GM18951 (cell line): ENCODE results near the gene GDPD1.
"Not testable (repeated sequence)": the region's sequence is repeated elsewhere in the genome, so short reads cannot be mapped to it uniquely, and the experiment has no call there.

Experiments used
- POLR2A ChIP-seq: IDR thresholded peaks from 4 replicates; pipeline ENCODE4 v1.6.1; 2011; ENCODE audit warnings: mild to moderate bottlenecking; ENCODE audit not compliant: insufficient read length, insufficient read depth; ENCODE audit errors: extremely low read depth
- in situ Hi-C: fragments of 300-500 bp; cut with MboI; formaldehyde crosslinking; loops from one replicate; pipeline ENCODE4 v1.12.0; 2022; ENCODE audit warnings: low sequenced_read_pairs, mixed read lengths, inconsistent platforms; ENCODE audit not compliant: unreplicated experiment

GDPD1 gene

DNA sequence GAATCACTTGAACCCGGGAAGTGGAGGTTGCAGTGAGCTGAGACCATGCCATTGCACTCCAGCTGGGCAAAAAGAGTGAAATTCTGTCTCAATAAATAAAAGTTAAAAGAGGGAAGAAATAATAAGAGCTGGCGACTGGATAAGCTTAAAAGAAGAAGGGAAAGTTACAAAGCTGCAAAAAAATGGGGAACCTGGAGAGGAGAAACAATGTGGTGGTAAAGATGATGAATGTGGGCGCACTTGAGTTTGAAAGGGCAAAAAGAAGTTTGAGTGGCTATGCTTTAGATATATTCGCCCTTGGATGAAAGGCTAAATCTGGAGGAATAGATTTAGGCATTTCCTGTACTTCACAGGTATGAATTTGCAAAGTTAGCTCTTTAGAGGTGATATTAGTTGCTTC, 58.1 kb downstream of the GDPD1 start:
- in situ Hi-C loops, result no loop called here
- no peak for TF ChIP-seq POLR2A

GRCh38 chr17:59284317-59284716, 64.0 kb downstream of the GDPD1 start:
- no peak for TF ChIP-seq POLR2A
- in situ Hi-C loops, result no loop called here

DNA sequence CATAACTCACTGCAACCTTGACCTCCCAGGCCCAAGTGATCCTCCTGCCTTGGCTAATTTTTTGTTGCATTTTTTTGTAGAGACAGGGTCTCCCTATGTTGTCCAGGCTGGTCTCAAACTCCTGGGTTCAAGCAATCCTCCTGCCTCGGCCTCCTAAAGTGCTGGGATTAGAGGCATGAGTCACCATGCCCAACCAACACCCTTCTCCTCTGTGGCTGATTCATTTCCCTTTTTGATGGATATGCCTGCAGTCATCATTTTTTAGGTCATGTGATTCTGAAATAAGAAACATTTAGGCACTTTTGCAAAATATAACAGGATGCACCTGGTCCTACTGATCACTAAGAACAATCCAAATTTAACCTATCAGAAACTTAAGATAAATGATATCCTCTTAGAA, 67.1 kb downstream of the GDPD1 start:
- no peak for TF ChIP-seq POLR2A
- in situ Hi-C loops, result no loop called here

- TF ChIP-seq POLR2A, result no peak
Measured at GRCh38 chr17:59287891-59288290, 67.6 kb downstream of the GDPD1 start.

DNA sequence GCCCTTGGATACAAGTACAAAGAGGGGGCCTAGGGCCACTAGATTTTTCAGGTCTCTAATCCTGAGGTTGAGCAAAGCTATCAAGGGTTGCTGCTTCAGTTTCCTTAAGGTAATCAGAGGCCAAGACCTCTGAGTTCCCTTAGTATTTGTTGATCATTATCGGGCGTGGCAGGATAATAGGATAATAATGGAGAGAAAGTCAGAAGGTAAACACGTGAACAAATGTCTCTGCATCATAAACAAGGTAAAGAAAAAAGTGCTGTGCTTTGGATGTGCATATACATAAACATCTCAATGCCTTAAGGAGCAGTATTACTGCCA, 69.6 kb downstream of the GDPD1 start:
- no peak for TF ChIP-seq POLR2A
- in situ Hi-C loops, result no loop called here

More at GRCh38 chr17:59287891-59288290, 67.6 kb downstream of the GDPD1 start:
- in situ Hi-C loops, result no loop called here

- in situ Hi-C loops, result not testable (repeated sequence)
Measured at GRCh38 chr17:59290302-59290998, 70.1 kb downstream of the GDPD1 start.

- no peak for TF ChIP-seq POLR2A
- in situ Hi-C loops, result no loop called here
Measured at GRCh38 chr17:59292174-59292523, 71.8 kb downstream of the GDPD1 start.

DNA sequence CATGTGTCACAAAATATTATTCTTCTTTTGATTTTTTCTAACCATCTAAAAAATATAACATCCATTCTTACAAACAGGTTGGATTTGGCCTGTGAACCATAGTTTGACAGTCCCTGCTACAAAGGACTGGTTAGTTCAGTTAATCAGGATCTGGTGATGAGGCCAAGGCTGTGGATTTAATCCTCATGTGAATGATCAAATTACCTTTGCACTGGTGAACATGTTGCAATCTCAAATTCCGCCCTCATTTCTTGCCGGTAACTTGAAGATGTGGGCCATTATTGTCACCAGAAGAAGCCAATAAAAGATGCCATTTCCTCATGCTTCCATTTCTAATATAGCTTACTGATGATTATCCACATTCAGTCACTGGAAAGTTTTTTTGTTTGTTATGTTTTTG, 75.9 kb downstream of the GDPD1 start:
- no peak for TF ChIP-seq POLR2A
- in situ Hi-C loops, result no loop called here

GRCh38 chr17:59298521-59298920, 78.2 kb downstream of the GDPD1 start:
- no peak for TF ChIP-seq POLR2A
- in situ Hi-C loops, result no loop called here

DNA sequence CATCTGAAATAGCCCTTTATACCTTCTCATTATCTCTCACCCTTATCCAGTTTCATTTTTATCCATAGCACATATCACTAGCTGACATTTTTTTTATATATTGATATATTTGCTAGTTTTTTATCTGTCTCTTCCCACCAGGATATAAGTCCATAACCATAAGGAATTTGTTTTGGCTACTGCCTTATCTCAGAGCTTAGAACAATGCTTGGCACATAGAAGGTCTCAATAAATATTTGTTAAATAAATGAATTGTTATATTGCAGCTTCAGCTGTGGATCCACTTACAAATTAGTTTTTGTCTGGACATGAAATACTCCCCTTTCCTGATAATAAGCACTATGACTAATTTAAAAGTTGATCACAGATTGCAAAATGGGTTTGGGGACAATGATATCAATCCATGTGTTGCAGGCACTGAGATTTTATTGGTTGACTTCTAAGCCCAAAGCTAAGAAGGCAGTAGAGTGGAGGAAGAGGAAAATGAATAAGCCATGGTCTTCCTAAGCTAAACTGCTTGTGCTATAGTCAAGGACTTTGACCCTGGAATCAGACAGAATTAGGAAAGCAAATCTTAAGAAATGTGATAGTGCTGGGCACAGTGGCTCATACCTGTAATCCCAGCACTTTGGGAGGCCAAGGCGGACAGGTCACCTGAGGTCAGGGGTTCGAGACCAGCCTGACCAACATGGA, 79.2 kb downstream of the GDPD1 start:
- in situ Hi-C loops, result no loop called here
- no peak for TF ChIP-seq POLR2A

GRCh38 chr17:59300941-59301340, 80.6 kb downstream of the GDPD1 start:
- TF ChIP-seq POLR2A, result no peak

DNA sequence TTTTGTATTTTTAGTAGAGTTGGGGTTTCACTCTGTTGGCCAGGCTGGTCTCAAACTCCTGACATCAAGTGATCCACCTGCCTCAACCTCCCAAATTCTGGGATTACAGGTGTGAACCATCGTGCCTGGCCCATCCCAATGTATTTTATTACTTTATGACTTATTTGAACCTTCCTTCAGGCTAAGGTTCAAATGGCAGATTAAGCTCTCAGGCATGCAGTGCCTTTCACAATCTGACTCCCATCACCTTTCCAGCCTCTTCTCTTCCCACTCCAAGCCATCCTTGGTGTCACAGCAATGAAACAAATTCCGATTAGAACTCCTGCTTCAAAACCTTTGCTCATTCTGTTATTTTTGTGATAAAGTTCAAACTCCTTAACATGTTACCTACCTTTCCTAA, 84.5 kb downstream of the GDPD1 start:
- in situ Hi-C loops, result no loop called here
- TF ChIP-seq POLR2A, result no peak

More at GRCh38 chr17:59300941-59301340, 80.6 kb downstream of the GDPD1 start:
- in situ Hi-C loops, result no loop called here

DNA sequence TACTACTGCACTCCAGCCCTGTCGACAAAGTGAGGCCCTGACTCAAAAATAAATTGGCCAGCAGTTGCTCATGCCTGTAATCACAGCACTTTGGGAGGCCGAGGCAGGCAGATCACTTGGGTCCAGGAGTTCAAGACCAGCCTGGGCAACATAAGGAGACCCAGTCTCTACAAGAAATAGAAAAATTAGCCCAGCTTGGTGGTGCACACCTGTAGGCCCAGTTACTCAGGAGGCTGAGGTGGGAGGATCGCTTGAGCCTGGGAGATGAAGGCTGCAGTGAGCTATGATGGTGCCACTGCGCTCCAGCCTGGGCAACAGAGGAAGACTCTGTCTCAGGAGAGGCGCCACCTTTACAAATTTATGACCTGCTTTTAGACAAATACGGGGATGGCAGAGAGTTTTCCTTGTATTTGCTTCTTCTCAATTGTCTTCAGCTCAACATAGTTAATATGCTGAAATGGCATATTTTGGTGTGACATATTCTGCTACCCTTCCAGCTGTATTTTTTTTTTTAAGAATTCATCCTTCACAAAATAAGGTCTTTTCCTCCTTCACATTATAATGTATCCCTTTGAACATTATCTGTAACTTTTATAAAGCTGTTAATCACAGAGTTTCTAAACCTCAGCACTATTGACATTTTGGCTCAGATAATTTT, 90.1 kb downstream of the GDPD1 start:
- in situ Hi-C loops, result no loop called here
- no peak for TF ChIP-seq POLR2A

DNA sequence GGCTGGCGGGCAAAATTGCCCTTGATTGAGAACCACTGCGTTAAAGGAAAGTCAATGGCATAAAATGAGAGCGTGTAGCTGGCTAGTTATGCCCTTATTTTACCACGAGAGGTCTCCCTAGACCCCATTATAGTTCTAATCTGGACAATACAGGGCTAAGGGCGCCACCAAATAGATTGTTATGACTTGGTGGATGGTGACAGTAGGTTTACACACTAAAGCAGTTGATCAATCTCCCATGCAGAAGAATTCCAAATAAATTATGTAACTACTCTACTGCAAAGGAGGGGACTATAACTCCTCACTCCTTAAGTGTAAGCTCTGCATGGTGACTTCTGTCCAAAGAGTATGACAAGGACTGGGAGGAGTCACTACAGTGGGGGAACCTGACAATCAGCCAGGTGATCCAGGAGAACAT, 90.7 kb downstream of the GDPD1 start:
- in situ Hi-C loops, result no loop called here
- TF ChIP-seq POLR2A, result no peak

DNA sequence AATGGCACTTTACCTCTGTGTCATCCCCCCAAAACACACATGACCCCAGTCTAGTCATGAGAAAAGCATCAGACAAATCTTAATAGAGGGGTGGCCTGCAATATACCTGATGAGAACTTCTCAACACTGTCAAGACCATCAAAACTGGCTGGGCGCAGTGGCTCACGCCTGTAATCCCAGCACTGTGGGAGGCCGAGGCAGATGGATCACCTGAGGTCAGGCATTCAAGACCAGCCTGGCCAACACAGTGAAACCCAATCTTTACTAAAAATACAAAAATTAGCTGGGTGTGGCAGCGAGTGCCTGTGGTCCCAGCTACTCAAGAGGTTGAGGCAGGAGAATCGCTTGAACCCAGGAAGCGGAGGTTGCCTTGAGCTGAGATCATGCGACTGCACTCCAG, 91.2 kb downstream of the GDPD1 start:
- in situ Hi-C loops, result not testable (repeated sequence)
